ENCODE data around the gene NRG3.

NRG3 gene

DNA sequence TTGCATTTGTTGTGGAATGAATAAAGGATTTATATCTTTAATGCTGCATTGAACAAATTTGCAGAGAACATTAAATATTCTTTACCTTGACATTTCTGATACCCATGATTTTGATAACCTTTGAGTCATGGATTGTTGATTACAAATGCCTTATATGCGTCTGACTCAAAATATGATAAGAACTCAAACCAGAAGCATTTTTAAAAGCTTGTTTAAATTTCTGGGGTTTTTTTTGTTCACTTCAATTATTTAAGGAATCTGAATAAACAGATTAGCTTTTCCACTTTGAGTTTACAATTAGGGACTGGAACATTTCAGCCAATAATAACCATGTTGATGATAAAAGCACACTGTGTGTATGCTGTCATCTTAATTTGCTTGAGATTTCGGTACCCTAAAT is 253.5 kb downstream of the NRG3 start:
- no peak for DNase-seq

DNA sequence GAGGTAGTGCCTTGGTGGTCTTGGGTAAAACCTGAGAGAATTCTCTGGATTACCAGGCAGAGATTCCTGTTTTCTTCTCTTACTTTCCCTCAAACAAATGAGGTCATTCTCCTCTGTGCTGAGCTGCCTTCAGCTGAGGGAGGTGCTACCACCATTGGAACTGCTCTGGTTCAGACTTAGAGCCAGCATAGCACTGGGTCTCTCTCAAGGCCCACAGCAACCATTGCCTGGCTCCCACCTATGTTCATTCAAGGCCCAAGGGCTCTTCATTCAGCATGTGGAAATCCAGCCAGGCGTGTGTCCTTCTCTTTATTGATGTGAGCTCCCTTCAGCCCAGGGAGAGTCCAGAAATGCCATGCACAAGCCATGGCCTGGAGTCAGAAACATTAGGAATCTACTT is 261.1 kb downstream of the NRG3 start:
- DNase-seq = no peak

GRCh38 chr10:82144153-82144552 is 269.2 kb downstream of the NRG3 start:
- DNase-seq = no peak

GRCh38 chr10:82148764-82149163 is 273.8 kb downstream of the NRG3 start:
- DNase-seq = no peak

GRCh38 chr10:82149674-82150073 is 274.7 kb downstream of the NRG3 start:
- no peak for DNase-seq

GRCh38 chr10:82150123-82150900 is 275.3 kb downstream of the NRG3 start:
- no peak for DNase-seq

GRCh38 chr10:82160307-82160706 is 285.3 kb downstream of the NRG3 start:
- DNase-seq = no peak

- no peak for DNase-seq
Measured at GRCh38 chr10:82161264-82161663, 286.3 kb downstream of the NRG3 start.

DNA sequence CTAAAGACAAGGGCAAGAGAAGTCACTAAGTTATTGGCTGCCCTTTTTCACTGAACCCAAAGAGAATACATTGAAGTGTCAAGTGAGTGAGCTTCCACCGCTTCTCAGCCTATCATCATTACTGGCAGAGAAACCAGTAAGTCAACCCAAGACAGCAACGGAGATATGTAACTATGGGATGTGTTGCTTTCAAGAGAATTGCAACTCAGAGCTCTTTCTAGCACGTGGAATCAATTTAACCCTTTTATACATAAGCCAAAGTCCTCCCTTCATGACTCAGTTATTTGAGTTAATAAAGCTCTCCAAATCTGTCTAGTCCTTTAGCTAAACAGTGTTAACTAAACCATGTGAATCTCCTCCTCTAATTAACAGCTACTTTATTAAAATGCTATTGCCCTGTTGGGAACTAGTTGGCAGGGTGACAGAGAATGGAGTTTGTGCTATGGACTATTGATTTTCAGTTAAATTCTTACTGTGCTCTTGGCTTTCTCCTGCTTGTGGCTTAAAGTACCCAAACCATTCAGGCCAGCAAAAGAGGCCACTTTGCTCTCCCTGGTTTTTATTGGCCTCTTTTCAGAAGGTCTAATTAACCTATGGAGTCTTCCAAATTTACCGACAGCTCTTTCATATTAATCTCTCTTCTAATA is 287.7 kb downstream of the NRG3 start:
- DNase-seq = no peak

GRCh38 chr10:82171899-82172298 is 296.9 kb downstream of the NRG3 start:
- no peak for DNase-seq

GRCh38 chr10:82176587-82176986 is 301.6 kb downstream of the NRG3 start:
- DNase-seq = no peak

- no peak for DNase-seq
Measured at GRCh38 chr10:82190432-82191260, 315.7 kb downstream of the NRG3 start.

GRCh38 chr10:82191653-82192052 is 316.7 kb downstream of the NRG3 start:
- no peak for DNase-seq

DNA sequence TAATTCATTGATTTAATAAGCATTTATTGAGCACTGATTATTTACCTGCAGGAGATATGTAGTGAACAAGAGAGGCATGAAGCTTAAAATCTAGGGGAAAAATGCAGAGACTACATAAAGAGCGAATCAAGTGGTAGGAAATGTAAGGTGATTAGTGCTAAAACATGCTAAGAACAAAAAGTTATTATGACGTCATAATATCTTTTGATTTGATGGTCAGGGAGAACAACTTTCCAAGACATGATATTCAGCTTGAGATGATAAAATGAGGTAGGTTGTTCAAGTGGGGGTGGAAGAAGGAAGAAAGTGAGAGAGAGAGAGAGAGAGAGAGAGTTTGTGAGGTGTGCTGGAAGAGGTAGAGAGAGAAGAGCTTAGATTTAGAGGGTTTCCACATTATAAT is 317.7 kb downstream of the NRG3 start:
- no peak for DNase-seq

DNA sequence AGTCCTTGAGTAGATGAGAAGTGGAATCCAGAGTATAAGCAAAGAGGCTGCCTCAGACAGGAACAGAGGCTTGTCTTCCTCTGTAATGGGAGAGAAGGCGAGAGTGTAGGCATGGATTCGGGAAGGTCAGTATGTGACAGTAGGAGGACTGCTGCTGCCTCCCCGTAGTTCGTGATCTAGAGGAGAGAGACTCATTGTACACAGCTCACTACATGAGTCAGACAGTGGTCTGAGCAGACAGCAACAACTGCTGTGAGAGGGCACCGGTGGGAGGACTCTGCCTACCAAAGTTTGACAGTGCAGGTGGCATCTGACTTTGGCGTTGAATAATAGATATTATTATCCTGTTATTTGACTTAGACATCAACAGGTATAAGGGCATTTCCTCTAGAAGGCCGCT is 319.4 kb downstream of the NRG3 start:
- DNase-seq = no peak

- DNase-seq = no peak
Measured at GRCh38 chr10:82206831-82207230, 331.8 kb downstream of the NRG3 start.

DNA sequence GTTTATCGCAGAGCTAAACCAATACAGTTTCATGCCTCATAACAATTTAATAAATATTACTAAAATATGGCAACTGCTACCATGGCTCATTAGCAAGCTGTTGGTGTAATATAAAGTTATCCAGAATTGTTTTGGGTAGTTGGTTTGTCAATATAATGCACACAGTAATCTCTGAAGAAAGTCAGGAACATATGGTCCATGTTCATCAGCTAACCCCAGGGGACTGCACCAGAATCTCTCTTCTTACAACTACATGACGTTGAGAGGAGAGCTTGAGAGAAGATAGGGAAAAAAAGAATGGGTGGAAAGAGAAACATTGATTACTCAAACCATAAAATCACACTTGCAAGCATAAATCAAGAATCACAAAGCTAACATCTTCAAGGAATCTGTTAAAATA is 333.7 kb downstream of the NRG3 start:
- no peak for DNase-seq

DNA sequence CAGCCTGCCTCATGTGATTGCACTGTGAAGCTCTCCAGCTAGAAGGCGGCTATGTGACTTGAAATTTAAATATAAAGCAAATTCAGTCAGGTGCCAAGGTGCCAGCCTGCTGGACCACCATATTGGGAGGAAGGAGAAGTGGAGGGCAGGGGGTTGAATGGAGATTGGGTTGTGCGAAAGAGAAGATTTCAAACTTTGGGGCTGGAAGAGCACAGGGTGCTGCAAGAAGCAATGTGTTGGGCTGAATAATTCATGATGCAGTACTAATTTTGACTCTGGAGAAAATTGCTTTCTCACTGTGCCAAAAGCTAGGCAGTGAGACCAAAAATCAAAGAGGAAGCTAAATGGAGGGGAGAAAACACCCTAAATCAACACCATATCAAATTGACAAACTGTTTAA is 335.3 kb downstream of the NRG3 start:
- DNase-seq = no peak

- DNase-seq = no peak
Measured at GRCh38 chr10:82211346-82211745, 336.4 kb downstream of the NRG3 start.

- no peak for DNase-seq
Measured at GRCh38 chr10:82212753-82213152, 337.8 kb downstream of the NRG3 start.

DNA sequence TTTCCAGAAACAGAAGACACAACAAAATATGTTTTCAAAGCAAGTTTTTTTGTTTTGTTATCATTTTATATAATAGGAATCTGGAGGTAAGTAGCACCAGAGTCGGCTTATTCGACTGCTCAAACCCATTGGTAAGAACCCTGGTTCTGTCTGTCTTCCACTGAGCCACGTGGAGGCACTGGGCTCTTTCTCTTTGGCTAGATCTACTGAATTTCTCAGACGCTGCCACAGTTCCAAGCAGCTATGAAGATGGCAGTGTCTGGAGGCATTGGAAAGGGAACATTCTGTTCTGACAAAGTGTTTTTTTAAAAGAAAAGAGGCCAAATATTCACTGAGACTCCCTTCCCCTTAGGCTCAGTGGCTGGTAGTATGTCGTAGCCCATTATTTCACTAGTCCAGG is 338.8 kb downstream of the NRG3 start:
- no peak for DNase-seq

- no peak for DNase-seq
Measured at GRCh38 chr10:82221056-82221455, 346.1 kb downstream of the NRG3 start.

DNA sequence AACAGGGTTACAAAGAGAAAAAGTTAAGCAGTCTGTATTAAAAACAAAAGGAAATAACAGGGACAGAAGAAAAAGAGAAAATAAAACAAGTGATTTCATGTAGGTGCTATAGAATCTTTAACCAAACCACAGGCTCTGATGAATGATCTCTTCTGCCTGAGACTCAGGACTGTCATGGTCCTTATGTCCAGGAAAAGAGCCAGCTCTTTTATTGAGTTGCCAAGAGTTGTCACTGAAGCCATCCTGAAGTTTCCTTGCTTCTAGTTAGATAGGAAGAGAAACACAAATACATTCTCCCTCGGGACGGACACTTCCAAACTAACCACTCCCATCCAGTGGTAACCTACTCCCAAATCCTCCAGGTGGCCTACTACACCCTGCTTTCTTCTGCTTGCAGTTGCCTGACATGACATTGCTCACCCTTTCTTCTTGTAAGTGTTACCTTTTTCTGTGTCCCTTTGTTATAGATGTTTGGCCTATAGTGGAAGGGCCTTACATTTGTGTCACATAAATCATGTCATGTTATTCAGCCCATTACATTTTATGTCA is 346.7 kb downstream of the NRG3 start:
- DNase-seq = no peak
